ENCODE results near the gene CAT.

Gene CAT

DNA sequence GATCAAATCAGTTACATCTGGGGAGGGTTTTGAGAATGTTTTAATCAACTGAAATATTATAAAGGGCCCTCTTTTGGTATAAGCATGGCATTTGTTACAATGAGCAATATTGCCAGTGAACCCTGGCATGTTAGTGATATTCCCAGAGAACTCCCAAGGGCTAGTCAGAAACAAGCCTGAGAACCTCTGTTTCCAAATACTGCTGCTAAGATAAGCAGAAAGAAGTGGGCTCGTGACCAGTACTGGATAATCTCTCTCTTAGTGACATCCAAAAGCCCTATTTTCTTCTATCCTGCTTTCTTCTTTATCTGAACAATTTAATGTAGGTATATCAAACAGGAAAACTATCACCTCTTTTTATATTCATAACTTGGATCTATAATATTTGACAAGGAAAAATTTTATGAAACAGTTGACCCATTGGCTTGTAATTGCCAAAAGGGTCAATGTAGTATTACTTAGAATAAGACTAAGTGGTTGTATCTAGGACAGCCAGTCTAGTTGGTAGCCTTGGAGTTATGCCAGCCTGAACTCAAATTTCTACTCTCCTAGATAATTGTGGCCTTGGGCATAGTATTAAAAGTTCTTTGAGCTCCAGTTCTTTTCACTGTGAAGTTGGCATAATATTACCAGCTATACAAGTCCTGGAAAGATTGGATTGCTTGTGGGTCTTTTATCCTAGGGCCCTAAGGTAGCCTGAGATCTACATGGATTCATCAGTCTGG, 15.7 kb downstream of the CAT start:
- TF ChIP-seq ISL1 (CRISPR knock-in tag; IDR thresholded peaks at IDR 0.05) = no peak
- TF ChIP-seq ZFP30 (CRISPR knock-in tag; IDR thresholded peaks at IDR 0.05) = no peak
- TF ChIP-seq, protein P1, sequence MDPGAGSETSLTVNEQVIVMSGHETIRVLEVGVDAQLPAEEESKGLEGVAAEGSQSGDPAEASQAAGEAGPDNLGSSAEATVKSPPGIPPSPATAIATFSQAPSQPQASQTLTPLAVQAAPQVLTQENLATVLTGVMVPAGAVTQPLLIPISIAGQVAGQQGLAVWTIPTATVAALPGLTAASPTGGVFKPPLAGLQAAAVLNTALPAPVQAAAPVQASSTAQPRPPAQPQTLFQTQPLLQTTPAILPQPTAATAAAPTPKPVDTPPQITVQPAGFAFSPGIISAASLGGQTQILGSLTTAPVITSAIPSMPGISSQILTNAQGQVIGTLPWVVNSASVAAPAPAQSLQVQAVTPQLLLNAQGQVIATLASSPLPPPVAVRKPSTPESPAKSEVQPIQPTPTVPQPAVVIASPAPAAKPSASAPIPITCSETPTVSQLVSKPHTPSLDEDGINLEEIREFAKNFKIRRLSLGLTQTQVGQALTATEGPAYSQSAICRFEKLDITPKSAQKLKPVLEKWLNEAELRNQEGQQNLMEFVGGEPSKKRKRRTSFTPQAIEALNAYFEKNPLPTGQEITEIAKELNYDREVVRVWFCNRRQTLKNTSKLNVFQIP (CRISPR knock-in tag; IDR thresholded peaks at IDR 0.05; ENCODE audit: borderline replicate concordance, low read depth) = no peak
- TF ChIP-seq ZNF70 (CRISPR knock-in tag; IDR thresholded peaks at IDR 0.05) = no peak
- no peak for TF ChIP-seq GLIS3 (CRISPR knock-in tag; IDR thresholded peaks at IDR 0.05)
- ATAC-seq = no peak

DNA sequence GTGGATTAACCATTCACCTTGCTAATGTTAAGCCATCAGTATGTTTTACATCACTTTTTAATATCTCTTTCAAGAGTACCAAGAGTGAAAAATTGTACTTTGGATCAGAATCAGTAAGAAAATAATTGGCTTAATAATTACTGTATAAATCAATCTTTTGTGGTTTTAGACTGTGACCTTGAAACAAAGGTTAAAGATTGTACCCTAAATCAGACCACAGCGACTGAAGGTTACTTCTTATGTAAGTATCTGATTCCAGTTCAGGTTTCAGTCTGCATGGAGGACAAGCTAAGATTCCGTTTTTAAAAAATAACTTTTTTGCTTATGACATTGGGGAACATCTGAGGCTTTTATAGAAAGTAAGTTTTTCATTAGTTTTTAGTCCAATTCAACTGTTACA, 18.9 kb downstream of the CAT start:
- no peak for TF ChIP-seq ZNF565 (CRISPR knock-in tag; conservative IDR thresholded peaks at IDR 0.05; ENCODE audit: low read depth)
- no peak for ATAC-seq

DNA sequence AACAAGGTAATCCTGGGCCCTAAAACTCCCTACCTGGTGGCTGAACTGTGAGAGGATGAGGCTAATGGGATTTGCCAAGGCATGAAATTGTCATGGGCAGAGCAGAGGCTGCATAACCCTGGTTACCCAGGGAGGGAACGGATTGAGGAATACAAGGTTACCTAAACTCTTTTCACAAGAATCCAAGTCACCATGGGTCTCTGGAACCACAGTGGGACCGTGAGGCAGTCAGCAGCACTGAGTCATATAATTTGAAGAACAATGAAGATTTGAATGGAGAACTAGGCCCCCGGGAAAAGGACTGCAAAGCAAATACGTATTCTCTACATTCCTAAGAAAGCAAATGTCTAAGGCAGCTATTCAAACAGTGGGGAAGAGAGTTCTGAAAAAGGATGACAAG, 19.8 kb downstream of the CAT start:
- TF ChIP-seq ZNF70 (CRISPR knock-in tag; IDR thresholded peaks at IDR 0.05) (no peak), SNAI2 (CRISPR knock-in tag; IDR thresholded peaks at IDR 0.05) (no peak)
- TF ChIP-seq, protein P2, sequence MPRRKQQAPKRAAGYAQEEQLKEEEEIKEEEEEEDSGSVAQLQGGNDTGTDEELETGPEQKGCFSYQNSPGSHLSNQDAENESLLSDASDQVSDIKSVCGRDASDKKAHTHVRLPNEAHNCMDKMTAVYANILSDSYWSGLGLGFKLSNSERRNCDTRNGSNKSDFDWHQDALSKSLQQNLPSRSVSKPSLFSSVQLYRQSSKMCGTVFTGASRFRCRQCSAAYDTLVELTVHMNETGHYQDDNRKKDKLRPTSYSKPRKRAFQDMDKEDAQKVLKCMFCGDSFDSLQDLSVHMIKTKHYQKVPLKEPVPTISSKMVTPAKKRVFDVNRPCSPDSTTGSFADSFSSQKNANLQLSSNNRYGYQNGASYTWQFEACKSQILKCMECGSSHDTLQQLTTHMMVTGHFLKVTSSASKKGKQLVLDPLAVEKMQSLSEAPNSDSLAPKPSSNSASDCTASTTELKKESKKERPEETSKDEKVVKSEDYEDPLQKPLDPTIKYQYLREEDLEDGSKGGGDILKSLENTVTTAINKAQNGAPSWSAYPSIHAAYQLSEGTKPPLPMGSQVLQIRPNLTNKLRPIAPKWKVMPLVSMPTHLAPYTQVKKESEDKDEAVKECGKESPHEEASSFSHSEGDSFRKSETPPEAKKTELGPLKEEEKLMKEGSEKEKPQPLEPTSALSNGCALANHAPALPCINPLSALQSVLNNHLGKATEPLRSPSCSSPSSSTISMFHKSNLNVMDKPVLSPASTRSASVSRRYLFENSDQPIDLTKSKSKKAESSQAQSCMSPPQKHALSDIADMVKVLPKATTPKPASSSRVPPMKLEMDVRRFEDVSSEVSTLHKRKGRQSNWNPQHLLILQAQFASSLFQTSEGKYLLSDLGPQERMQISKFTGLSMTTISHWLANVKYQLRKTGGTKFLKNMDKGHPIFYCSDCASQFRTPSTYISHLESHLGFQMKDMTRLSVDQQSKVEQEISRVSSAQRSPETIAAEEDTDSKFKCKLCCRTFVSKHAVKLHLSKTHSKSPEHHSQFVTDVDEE (CRISPR knock-in tag; IDR thresholded peaks at IDR 0.05) = no peak
- TF ChIP-seq, protein P3, sequence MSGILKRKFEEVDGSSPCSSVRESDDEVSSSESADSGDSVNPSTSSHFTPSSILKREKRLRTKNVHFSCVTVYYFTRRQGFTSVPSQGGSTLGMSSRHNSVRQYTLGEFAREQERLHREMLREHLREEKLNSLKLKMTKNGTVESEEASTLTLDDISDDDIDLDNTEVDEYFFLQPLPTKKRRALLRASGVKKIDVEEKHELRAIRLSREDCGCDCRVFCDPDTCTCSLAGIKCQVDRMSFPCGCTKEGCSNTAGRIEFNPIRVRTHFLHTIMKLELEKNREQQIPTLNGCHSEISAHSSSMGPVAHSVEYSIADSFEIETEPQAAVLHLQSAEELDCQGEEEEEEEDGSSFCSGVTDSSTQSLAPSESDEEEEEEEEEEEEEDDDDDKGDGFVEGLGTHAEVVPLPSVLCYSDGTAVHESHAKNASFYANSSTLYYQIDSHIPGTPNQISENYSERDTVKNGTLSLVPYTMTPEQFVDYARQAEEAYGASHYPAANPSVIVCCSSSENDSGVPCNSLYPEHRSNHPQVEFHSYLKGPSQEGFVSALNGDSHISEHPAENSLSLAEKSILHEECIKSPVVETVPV (CRISPR knock-in tag; IDR thresholded peaks at IDR 0.05) = no peak
- ATAC-seq = no peak

DNA sequence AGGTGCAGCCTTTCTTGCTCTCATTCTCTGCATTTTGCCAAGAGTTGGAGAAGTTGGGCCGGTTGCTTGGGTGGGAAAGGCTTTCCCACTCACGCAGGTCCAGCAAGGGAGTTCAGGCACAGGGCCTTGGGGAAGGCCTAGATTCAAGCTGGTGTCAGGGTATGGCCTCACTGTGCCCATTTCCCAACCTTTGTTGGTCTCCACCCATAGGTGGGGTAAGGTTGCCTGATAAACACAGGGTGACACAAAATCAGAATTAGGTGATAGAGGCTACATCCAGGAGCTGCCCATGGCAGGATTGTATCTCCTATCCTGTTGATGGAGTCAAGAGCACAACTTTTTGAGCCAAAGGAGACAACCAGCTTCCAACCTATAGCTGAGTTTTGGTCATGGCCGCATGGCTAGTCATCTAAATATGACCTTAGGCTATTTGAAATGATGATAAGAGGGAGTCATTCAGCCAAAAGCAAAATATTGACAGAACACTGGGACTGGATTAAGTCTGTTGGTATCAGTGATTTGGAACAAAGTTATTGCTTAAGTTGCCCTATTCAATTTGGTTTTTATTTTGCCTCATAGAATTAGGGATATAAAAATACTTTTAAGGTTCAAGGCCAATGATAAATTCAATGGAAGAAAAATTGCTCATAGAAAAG, 20.9 kb downstream of the CAT start:
- ATAC-seq = no peak
- no peak for TF ChIP-seq ESRRG (CRISPR knock-in tag; IDR thresholded peaks at IDR 0.05)
- TF ChIP-seq, protein P4, sequence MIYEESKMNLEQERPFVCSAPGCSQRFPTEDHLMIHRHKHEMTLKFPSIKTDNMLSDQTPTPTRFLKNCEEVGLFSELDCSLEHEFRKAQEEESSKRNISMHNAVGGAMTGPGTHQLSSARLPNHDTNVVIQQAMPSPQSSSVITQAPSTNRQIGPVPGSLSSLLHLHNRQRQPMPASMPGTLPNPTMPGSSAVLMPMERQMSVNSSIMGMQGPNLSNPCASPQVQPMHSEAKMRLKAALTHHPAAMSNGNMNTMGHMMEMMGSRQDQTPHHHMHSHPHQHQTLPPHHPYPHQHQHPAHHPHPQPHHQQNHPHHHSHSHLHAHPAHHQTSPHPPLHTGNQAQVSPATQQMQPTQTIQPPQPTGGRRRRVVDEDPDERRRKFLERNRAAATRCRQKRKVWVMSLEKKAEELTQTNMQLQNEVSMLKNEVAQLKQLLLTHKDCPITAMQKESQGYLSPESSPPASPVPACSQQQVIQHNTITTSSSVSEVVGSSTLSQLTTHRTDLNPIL (CRISPR knock-in tag; IDR thresholded peaks at IDR 0.05; ENCODE audit: low read depth) = no peak
- TF ChIP-seq PPARA (CRISPR knock-in tag; IDR thresholded peaks at IDR 0.05; ENCODE audit: borderline replicate concordance) = no peak
- no peak for TF ChIP-seq RARB (CRISPR knock-in tag; IDR thresholded peaks at IDR 0.05)
- TF ChIP-seq ZNF565 (CRISPR knock-in tag; conservative IDR thresholded peaks at IDR 0.05; ENCODE audit: low read depth) = no peak
- no peak for TF ChIP-seq ZC3H10 (CRISPR knock-in tag; IDR thresholded peaks at IDR 0.05)
- no peak for TF ChIP-seq ARNTL (CRISPR knock-in tag; IDR thresholded peaks at IDR 0.05; ENCODE audit: borderline replicate concordance, low read depth)
- TF ChIP-seq OSR1 (CRISPR knock-in tag; IDR thresholded peaks at IDR 0.05) = no peak

DNA sequence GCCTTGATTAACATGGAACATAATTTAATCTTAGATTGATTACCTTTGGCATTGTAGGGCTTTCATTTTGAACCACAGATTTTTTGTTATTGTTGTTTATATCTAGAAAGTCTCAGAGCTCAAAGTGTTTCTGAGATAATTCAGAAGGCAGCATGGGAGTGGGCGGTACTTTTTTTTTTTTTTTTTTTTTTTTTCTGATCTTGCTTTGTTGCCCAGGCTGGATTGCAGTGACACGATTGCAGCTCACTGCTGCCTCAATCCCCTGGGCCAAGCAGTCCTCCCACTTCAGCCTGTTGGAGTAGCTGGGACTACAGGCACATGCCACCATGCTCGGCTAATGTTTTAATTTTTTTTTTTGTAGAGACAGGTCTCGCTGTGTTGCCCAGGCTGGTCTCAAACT, 21.5 kb downstream of the CAT start:
- TF ChIP-seq, protein P3 (CRISPR knock-in tag; IDR thresholded peaks at IDR 0.05) = no peak
- TF ChIP-seq, protein P2 (CRISPR knock-in tag; IDR thresholded peaks at IDR 0.05) = no peak
- TF ChIP-seq TCF4 (CRISPR knock-in tag; IDR thresholded peaks at IDR 0.05; ENCODE audit: borderline replicate concordance) = no peak
- no peak for ATAC-seq
